Measurements from ENCODE around the gene TGFBR2. TPM values are rescaled to one million over a fixed set of nuclear protein-coding genes. Genes with fewer than 3 reads are reported as not detected.

Gene TGFBR2
- total and polyA plus RNA-seq, 2 experiments from 2014 or later: 135 to 188 TPM

- no peaks in the 10 kb centered on the region for H4K20me1 ChIP-seq (ENCODE audit: insufficient read depth)
- WGBS, 2 experiments (ENCODE audit: low coverage in 1 of 2, low lambda C conversion rate in 2 of 2, missing lambda C conversion rate in 2 of 2): 77 to 84% methylated on average over 4 of the region's 4 CpGs
- DNase-seq: peak; percentile 51
- TF ChIP-seq EZH2 (IDR thresholded peaks at IDR 0.05; ENCODE audit: insufficient read depth, poor library complexity, severe bottlenecking): no peak
- H3K79me2 ChIP-seq (ENCODE audit: insufficient read depth): no peaks in the 10 kb centered on the region
- no peaks in the 10 kb centered on the region for H3K9me3 ChIP-seq (ENCODE audit: low read depth)
- in situ Hi-C loops (cut with MboI): no loop called here
- H3K27ac ChIP-seq: peak overlapping the region; percentile 83
- H2AFZ ChIP-seq: 0 out of 2 replicates have a peak overlapping the region, but pooled peaks have one; percentile 44
- H3K4me3 ChIP-seq: no peak overlapping the region
- H3F3A ChIP-seq (ENCODE audit: insufficient read depth): peaks cover 22% of the 10 kb centered on the region
- no peaks in the 10 kb centered on the region for H3K27me3 ChIP-seq (replicated peaks; ENCODE audit: insufficient read depth)
- H3K9me2 ChIP-seq (ENCODE audit: insufficient read depth): no peaks in the 10 kb centered on the region
- peak overlapping the region; percentile 22 for H3K4me2 ChIP-seq (ENCODE audit: unreplicated experiment)
- no peak overlapping the region for H3K9ac ChIP-seq
- H3K36me3 ChIP-seq (ENCODE audit: low read depth): no peaks in the 10 kb centered on the region
- peaks cover 27% of the 10 kb centered on the region for H3K4me1 ChIP-seq (ENCODE audit: insufficient read depth)
Observed at GRCh38 chr3:30576946-30577345, 29.5 kb upstream of the TGFBR2 start.

GRCh38 chr3:30577788-30578187, 28.6 kb upstream of the TGFBR2 start:
- H3K9me2 ChIP-seq (ENCODE audit: insufficient read depth): no peaks in the 10 kb centered on the region
- H3K79me2 ChIP-seq (ENCODE audit: insufficient read depth): no peaks in the 10 kb centered on the region
- no peak overlapping the region for H3K4me3 ChIP-seq
- DNase-seq: peak; percentile 20
- H3K4me2 ChIP-seq (ENCODE audit: unreplicated experiment): peak overlapping the region; percentile 50
- H3K4me1 ChIP-seq (ENCODE audit: insufficient read depth): peaks cover 27% of the 10 kb centered on the region
- in situ Hi-C loops (cut with MboI): no loop called here
- peak overlapping the region; percentile 44 for H2AFZ ChIP-seq
- TF ChIP-seq EZH2 (IDR thresholded peaks at IDR 0.05; ENCODE audit: insufficient read depth, poor library complexity, severe bottlenecking) (no peak), EZH2phosphoT487 (IDR thresholded peaks at IDR 0.05; ENCODE audit: insufficient read depth, low read depth) (no peak)
- peak overlapping the region; percentile 48; the same call in 1 of the 2 replicates for H3K9ac ChIP-seq
- peak overlapping the region; percentile 83 for H3K27ac ChIP-seq
- H3F3A ChIP-seq (ENCODE audit: insufficient read depth): peaks cover 22% of the 10 kb centered on the region
- no peaks in the 10 kb centered on the region for H3K36me3 ChIP-seq (ENCODE audit: low read depth)
- H3K9me3 ChIP-seq (ENCODE audit: low read depth): no peaks in the 10 kb centered on the region
- H4K20me1 ChIP-seq (ENCODE audit: insufficient read depth): no peaks in the 10 kb centered on the region
- H3K27me3 ChIP-seq (replicated peaks; ENCODE audit: insufficient read depth): no peaks in the 10 kb centered on the region

- TF ChIP-seq EZH2phosphoT487 (IDR thresholded peaks at IDR 0.05; ENCODE audit: insufficient read depth, low read depth) (no peak), EZH2 (IDR thresholded peaks at IDR 0.05; ENCODE audit: insufficient read depth, poor library complexity, severe bottlenecking) (no peak)
- 49 to 51% methylated on average over 4 of the region's 4 CpGs for WGBS, 2 experiments (ENCODE audit: low coverage in 1 of 2, low lambda C conversion rate in 2 of 2, missing lambda C conversion rate in 2 of 2)
- H3K36me3 ChIP-seq (ENCODE audit: low read depth): no peaks in the 10 kb centered on the region
- H3K79me2 ChIP-seq (ENCODE audit: insufficient read depth): no peaks in the 10 kb centered on the region
- peak overlapping the region; percentile 44 for H2AFZ ChIP-seq
- peaks cover 22% of the 10 kb centered on the region for H3F3A ChIP-seq (ENCODE audit: insufficient read depth)
- no peaks in the 10 kb centered on the region for H4K20me1 ChIP-seq (ENCODE audit: insufficient read depth)
- no peaks in the 10 kb centered on the region for H3K9me3 ChIP-seq (ENCODE audit: low read depth)
- peak overlapping the region; percentile 83 for H3K27ac ChIP-seq
- peak overlapping the region; percentile 50 for H3K4me2 ChIP-seq (ENCODE audit: unreplicated experiment)
- peak overlapping the region; percentile 48; the same call in 1 of the 2 replicates for H3K9ac ChIP-seq
- H3K9me2 ChIP-seq (ENCODE audit: insufficient read depth): no peaks in the 10 kb centered on the region
- DNase-seq: peak; percentile 93
- H3K4me1 ChIP-seq (ENCODE audit: insufficient read depth): peaks cover 27% of the 10 kb centered on the region
- no peak overlapping the region for H3K4me3 ChIP-seq
- in situ Hi-C loops (cut with MboI): no loop called here
- no peaks in the 10 kb centered on the region for H3K27me3 ChIP-seq (replicated peaks; ENCODE audit: insufficient read depth)
Observed at GRCh38 chr3:30578479-30578878, 27.9 kb upstream of the TGFBR2 start.

GRCh38 chr3:30578986-30579579, 27.3 kb upstream of the TGFBR2 start:
- 98 to 99% methylated on average over 4 of the region's 4 CpGs for WGBS, 2 experiments (ENCODE audit: low coverage in 1 of 2, low lambda C conversion rate in 2 of 2, missing lambda C conversion rate in 2 of 2)
- H4K20me1 ChIP-seq (ENCODE audit: insufficient read depth): no peaks in the 10 kb centered on the region
- H2AFZ ChIP-seq: no peak overlapping the region
- no peak overlapping the region for H3K9ac ChIP-seq
- no peaks in the 10 kb centered on the region for H3K9me2 ChIP-seq (ENCODE audit: insufficient read depth)
- no peak overlapping the region for H3K4me3 ChIP-seq
- no peaks in the 10 kb centered on the region for H3K36me3 ChIP-seq (ENCODE audit: low read depth)
- TF ChIP-seq EZH2 (IDR thresholded peaks at IDR 0.05; ENCODE audit: insufficient read depth, poor library complexity, severe bottlenecking) (no peak), EZH2phosphoT487 (IDR thresholded peaks at IDR 0.05; ENCODE audit: insufficient read depth, low read depth) (no peak)
- H3F3A ChIP-seq (ENCODE audit: insufficient read depth): peaks cover 22% of the 10 kb centered on the region
- in situ Hi-C loops (cut with MboI): no loop called here
- H3K4me1 ChIP-seq (ENCODE audit: insufficient read depth): peaks cover 27% of the 10 kb centered on the region
- DNase-seq: no peak
- H3K79me2 ChIP-seq (ENCODE audit: insufficient read depth): no peaks in the 10 kb centered on the region
- H3K27me3 ChIP-seq (replicated peaks; ENCODE audit: insufficient read depth): no peaks in the 10 kb centered on the region
- peak overlapping the region; percentile 83 for H3K27ac ChIP-seq
- H3K4me2 ChIP-seq (ENCODE audit: unreplicated experiment): no peak overlapping the region
- H3K9me3 ChIP-seq (ENCODE audit: low read depth): no peaks in the 10 kb centered on the region
